IPS-18c (cell line): ENCODE results near the gene DST.
"Not testable (repeated sequence)": the region's sequence is repeated elsewhere in the genome, so short reads cannot be mapped to it uniquely, and the experiment has no call there.

Experiments used
- H3K4me3 ChIP-seq: 2 replicates; pipeline ENCODE4 v1.7.0; 2013; ENCODE audit warnings: low read depth, mild to moderate bottlenecking, low read length, moderate library complexity; ENCODE audit not compliant: insufficient read depth
- H3K9me3 ChIP-seq: one replicate; pipeline ENCODE4 v1.6.1; 2013; ENCODE audit warnings: mild to moderate bottlenecking, low read length, moderate library complexity; ENCODE audit not compliant: control insufficient read depth, insufficient read depth

Gene DST

GRCh38 chr6:56604186-56604585 is 38.5 kb downstream of the DST start:
- no peak overlapping the region for H3K4me3 ChIP-seq
- H3K9me3 ChIP-seq, result no peaks in the 10 kb centered on the region

GRCh38 chr6:56601390-56601789 is 41.3 kb downstream of the DST start:
- Histone ChIP-seq H3K9me3 (no peaks in the 10 kb centered on the region), H3K4me3 (no peak overlapping the region)

- H3K4me3 ChIP-seq, result no peak overlapping the region
- no peaks in the 10 kb centered on the region for H3K9me3 ChIP-seq
These were observed 47.1 kb downstream of the DST start for GRCh38 chr6:56595490-56596122.

GRCh38 chr6:56594699-56595098 is 48.0 kb downstream of the DST start:
- no peak overlapping the region for H3K4me3 ChIP-seq
- H3K9me3 ChIP-seq, result no peaks in the 10 kb centered on the region

- Histone ChIP-seq H3K9me3 (no peaks in the 10 kb centered on the region), H3K4me3 (no peak overlapping the region)
These were observed 48.8 kb downstream of the DST start for GRCh38 chr6:56593801-56594318.

- no peaks in the 10 kb centered on the region for H3K9me3 ChIP-seq
- no peak overlapping the region for H3K4me3 ChIP-seq
These were observed 60.5 kb downstream of the DST start for GRCh38 chr6:56582236-56582635.

GRCh38 chr6:56581296-56581925 is 61.3 kb downstream of the DST start:
- H3K9me3 ChIP-seq, result no peaks in the 10 kb centered on the region
- no peak overlapping the region for H3K4me3 ChIP-seq

GRCh38 chr6:56580271-56580670 is 62.4 kb downstream of the DST start:
- no peaks in the 10 kb centered on the region for H3K9me3 ChIP-seq
- no peak overlapping the region for H3K4me3 ChIP-seq

- H3K9me3 ChIP-seq, result no peaks in the 10 kb centered on the region
- H3K4me3 ChIP-seq, result no peak overlapping the region
These were observed 63.4 kb downstream of the DST start for GRCh38 chr6:56579155-56579851.

- no peaks in the 10 kb centered on the region for H3K9me3 ChIP-seq
These were observed 67.0 kb downstream of the DST start for GRCh38 chr6:56575736-56576135.

GRCh38 chr6:56574292-56574691 is 68.4 kb downstream of the DST start:
- Histone ChIP-seq H3K9me3 (no peaks in the 10 kb centered on the region), H3K4me3 (no peak overlapping the region)

More at GRCh38 chr6:56575736-56576135, 67.0 kb downstream of the DST start:
- no peak overlapping the region for H3K4me3 ChIP-seq

GRCh38 chr6:56573624-56574023 is 69.1 kb downstream of the DST start:
- Histone ChIP-seq H3K9me3 (no peaks in the 10 kb centered on the region), H3K4me3 (no peak overlapping the region)

- H3K9me3 ChIP-seq, result no peaks in the 10 kb centered on the region
- no peak overlapping the region for H3K4me3 ChIP-seq
These were observed 69.8 kb downstream of the DST start for GRCh38 chr6:56572788-56573471.

GRCh38 chr6:56571605-56572004 is 71.1 kb downstream of the DST start:
- Histone ChIP-seq H3K4me3 (no peak overlapping the region), H3K9me3 (no peaks in the 10 kb centered on the region)

GRCh38 chr6:56570413-56571359 is 72.0 kb downstream of the DST start:
- Histone ChIP-seq H3K4me3 (no peak overlapping the region), H3K9me3 (no peaks in the 10 kb centered on the region)

- Histone ChIP-seq H3K4me3 (no peak overlapping the region), H3K9me3 (no peaks in the 10 kb centered on the region)
These were observed 75.2 kb downstream of the DST start for GRCh38 chr6:56567501-56567900.

- H3K4me3 ChIP-seq, H3K9me3 ChIP-seq: not testable (repeated sequence)
These were observed 80.0 kb downstream of the DST start for GRCh38 chr6:56562730-56563129.
